RWPE2 (cell line): Measurements from ENCODE around the gene EXOSC3.

Source experiments
- ATAC-seq: fragments of 200-7000 bp; cut with Tn5 transposase; 3 replicates; pipeline ENCODE4 v1.9.1; 2021; ENCODE audit warnings: low read depth
- DNase-seq: peaks from one replicate; pipeline ENCODE4 v3.0.0-alpha.2; 2020; ENCODE audit warnings: low spot score
- H3K27ac ChIP-seq: fragments of 450-650 bp; 2 replicates; pipeline ENCODE4 v1.5.1; 2017; ENCODE audit warnings: mild to moderate bottlenecking; ENCODE audit not compliant: poor library complexity, severe bottlenecking
- H3K27me3 ChIP-seq: fragments of 250-450 bp; sonication (Bioruptor Pico); 2 replicates; pipeline ENCODE4 v1.5.1; 2021; ENCODE audit warnings: mild to moderate bottlenecking, moderate library complexity; ENCODE audit not compliant: insufficient read depth, poor library complexity, severe bottlenecking
- H3K36me3 ChIP-seq: fragments of 250-450 bp; sonication (Bioruptor Pico); 2 replicates; pipeline ENCODE4 v1.5.1; 2020; ENCODE audit warnings: low read depth, mild to moderate bottlenecking, moderate library complexity
- H3K4me1 ChIP-seq: fragments of 250-450 bp; sonication (Bioruptor Pico); 2 replicates; pipeline ENCODE4 v1.5.1; 2021; ENCODE audit warnings: mild to moderate bottlenecking, moderate library complexity; ENCODE audit not compliant: insufficient read depth, poor library complexity, severe bottlenecking
- H3K4me3 ChIP-seq: fragments of 250-450 bp; sonication (Bioruptor Pico); 2 replicates; pipeline ENCODE4 v1.5.1; 2021; ENCODE audit warnings: mild to moderate bottlenecking, moderate library complexity; ENCODE audit not compliant: severe bottlenecking
- H3K9me3 ChIP-seq: fragments of 250-450 bp; sonication (Bioruptor Pico); 2 replicates; pipeline ENCODE4 v1.5.1; 2021; ENCODE audit warnings: mild to moderate bottlenecking, moderate library complexity; ENCODE audit not compliant: severe bottlenecking
- TF ChIP-seq, protein P1 (sequence below): fragments of 450-650 bp; IDR thresholded peaks from one replicate; pipeline ENCODE4 v1.5.1; 2017; ENCODE audit warnings: mild to moderate bottlenecking, moderate library complexity; ENCODE audit not compliant: poor library complexity, severe bottlenecking

Gene EXOSC3

GRCh38 chr9:37790096-37790495 is 5.2 kb upstream of the EXOSC3 start:
- TF ChIP-seq, protein P1, sequence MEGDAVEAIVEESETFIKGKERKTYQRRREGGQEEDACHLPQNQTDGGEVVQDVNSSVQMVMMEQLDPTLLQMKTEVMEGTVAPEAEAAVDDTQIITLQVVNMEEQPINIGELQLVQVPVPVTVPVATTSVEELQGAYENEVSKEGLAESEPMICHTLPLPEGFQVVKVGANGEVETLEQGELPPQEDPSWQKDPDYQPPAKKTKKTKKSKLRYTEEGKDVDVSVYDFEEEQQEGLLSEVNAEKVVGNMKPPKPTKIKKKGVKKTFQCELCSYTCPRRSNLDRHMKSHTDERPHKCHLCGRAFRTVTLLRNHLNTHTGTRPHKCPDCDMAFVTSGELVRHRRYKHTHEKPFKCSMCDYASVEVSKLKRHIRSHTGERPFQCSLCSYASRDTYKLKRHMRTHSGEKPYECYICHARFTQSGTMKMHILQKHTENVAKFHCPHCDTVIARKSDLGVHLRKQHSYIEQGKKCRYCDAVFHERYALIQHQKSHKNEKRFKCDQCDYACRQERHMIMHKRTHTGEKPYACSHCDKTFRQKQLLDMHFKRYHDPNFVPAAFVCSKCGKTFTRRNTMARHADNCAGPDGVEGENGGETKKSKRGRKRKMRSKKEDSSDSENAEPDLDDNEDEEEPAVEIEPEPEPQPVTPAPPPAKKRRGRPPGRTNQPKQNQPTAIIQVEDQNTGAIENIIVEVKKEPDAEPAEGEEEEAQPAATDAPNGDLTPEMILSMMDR: no peak

DNA sequence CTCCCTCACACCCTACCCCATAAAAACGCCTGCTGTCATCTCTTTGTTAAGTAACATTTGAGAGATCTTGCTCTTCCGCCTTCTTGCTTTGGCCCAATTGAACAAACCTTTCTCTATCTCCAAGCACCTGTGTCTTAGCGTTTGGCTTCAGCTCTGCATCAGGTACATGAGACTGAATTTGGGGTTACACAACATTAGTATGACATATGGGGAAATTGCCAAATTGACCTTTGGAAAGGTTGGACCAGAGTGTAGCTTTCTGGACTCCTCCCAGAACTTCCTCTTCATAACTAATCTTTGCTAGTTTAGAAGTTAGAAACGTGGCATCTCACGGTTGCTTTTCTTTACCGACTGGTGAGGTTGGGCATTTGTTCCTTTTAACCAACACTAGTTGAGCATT is 3.5 kb upstream of the EXOSC3 start:
- Histone ChIP-seq H3K4me1 (peaks cover 8% of the 10 kb centered on the region), H3K9me3 (no peaks in the 10 kb centered on the region), H3K27ac (no peak overlapping the region), H3K4me3 (no peak overlapping the region), H3K36me3 (peaks cover 8% of the 10 kb centered on the region), H3K27me3 (no peaks in the 10 kb centered on the region)
- DNase-seq (no peak), ATAC-seq (no peak)
- TF ChIP-seq, protein P1: no peak

More at GRCh38 chr9:37790096-37790495, 5.2 kb upstream of the EXOSC3 start:
- H3K4me1 ChIP-seq: peaks cover 4% of the 10 kb centered on the region
- H3K4me3 ChIP-seq: no peak overlapping the region
- no peaks in the 10 kb centered on the region for H3K27me3 ChIP-seq
- no peak for DNase-seq
- no peak overlapping the region for H3K27ac ChIP-seq
- ATAC-seq: no peak
- no peaks in the 10 kb centered on the region for H3K36me3 ChIP-seq
- H3K9me3 ChIP-seq: no peaks in the 10 kb centered on the region

GRCh38 chr9:37787059-37787458 is 2.2 kb upstream of the EXOSC3 start:
- DNase-seq (no peak), ATAC-seq (no peak)
- Histone ChIP-seq H3K9me3 (no peaks in the 10 kb centered on the region), H3K4me3 (no peak overlapping the region), H3K4me1 (peaks cover 8% of the 10 kb centered on the region), H3K27ac (no peak overlapping the region), H3K27me3 (no peaks in the 10 kb centered on the region), H3K36me3 (peaks cover 20% of the 10 kb centered on the region)
- TF ChIP-seq, protein P1: no peak

DNA sequence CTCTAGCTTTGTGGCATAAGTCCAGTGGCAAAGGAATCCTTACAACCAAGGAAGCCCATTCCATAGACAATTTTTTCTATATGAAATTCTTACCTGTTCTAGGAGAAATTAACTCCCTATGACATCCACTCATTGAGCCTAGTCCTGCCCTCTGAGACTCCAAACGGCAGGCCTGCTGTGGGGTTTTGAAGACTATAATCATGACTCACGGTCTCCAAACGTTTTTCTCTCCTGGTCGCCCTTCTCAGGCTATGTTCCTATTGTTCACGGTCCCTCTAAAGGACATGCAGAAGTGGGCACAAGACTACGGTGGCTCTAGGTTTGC is 611 bp downstream of the EXOSC3 start:
- ATAC-seq: peak; percentile 10; the same call in 1 of the 3 replicates
- Histone ChIP-seq H3K4me3 (peak overlapping the region; percentile 91), H3K27ac (peak overlapping the region; percentile 51), H3K27me3 (no peaks in the 10 kb centered on the region), H3K4me1 (peaks cover 8% of the 10 kb centered on the region), H3K9me3 (no peaks in the 10 kb centered on the region), H3K36me3 (peaks cover 48% of the 10 kb centered on the region)
- TF ChIP-seq, protein P1: no peak
- no peak for DNase-seq

- Histone ChIP-seq H3K4me1 (no peaks in the 10 kb centered on the region), H3K9me3 (no peaks in the 10 kb centered on the region), H3K27ac (no peak overlapping the region), H3K27me3 (no peaks in the 10 kb centered on the region), H3K4me3 (no peak overlapping the region), H3K36me3 (peaks cover 89% of the 10 kb centered on the region)
- DNase-seq (no peak), ATAC-seq (no peak)
- TF ChIP-seq, protein P1: no peak
These were observed 6.3 kb downstream of the EXOSC3 start for GRCh38 chr9:37778534-37778933.
